ENCODE data around the gene BRD7.

The BRD7 gene

DNA sequence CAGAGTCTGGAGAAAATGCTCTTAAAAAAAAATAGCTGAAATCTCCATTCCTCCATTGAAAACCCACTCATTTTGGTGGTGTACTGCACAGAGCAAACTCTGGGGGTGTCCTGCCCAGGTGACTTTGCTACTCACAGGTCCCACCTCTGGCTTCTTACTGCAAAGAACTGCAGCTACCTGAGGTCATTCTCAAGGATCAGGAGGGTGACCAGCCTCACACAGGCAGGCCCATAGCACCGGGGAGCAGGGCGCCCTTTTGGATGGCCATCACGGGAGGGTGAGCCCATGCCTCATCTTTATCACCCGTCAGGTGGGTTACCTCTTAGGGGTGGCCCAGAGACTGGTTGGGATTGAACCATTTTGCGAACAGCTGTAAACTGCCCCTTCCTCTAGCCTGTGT lies 32.6 kb upstream of the BRD7 start:
- no CpG with 5 or more reads among the region's 5 CpGs for WGBS, 2 donors (ENCODE audit: extremely low coverage in 2 of 2, insufficient read length in 2 of 2, insufficient replicate concordance in 1 of 2)
- Histone ChIP-seq H2BK5ac (ENCODE audit: low read length) (no peak overlapping the region), H2BK15ac (ENCODE audit: low read length) (no peak overlapping the region), H2AK5ac (ENCODE audit: low read depth, low read length) (no peak overlapping the region), H3K18ac (ENCODE audit: low read length) (no peak overlapping the region), H4K91ac (ENCODE audit: low read depth, low read length, poor library complexity) (no peak overlapping the region), H3K9me3 (replicated peaks in 1 of 2; ENCODE audit: control insufficient read depth in 2 of 2, insufficient read depth in 1 of 2, low read depth in 1 of 2, low read length in 2 of 2) (no peaks in the 10 kb centered on the region), H2BK12ac (ENCODE audit: low read length) (no peak overlapping the region), H3K4ac (ENCODE audit: low read length) (no peak overlapping the region), H3K27me3 (ENCODE audit: control insufficient read depth in 3 of 3, insufficient read depth in 3 of 3, low read depth in 1 of 3, low read length in 3 of 3) (no peaks in the 10 kb centered on the region), H4K8ac (ENCODE audit: low read depth, low read length) (no peak overlapping the region), H2BK120ac (ENCODE audit: low read depth, low read length) (no peak overlapping the region), H3K4me2 (ENCODE audit: insufficient read depth, low read length, poor library complexity, severe bottlenecking) (no peak overlapping the region), H3K27ac (replicated peaks; ENCODE audit: low read length) (no peak overlapping the region), H3K23ac (ENCODE audit: low read depth, low read length, poor library complexity) (no peak overlapping the region), H3K79me1 (ENCODE audit: low read depth, low read length) (no peaks in the 10 kb centered on the region), H3K9ac (ENCODE audit: low read depth, low read length, poor library complexity) (no peak overlapping the region), H3K14ac (ENCODE audit: low read length) (no peak overlapping the region), H3K4me1 (ENCODE audit: control insufficient read depth in 2 of 2, insufficient read depth in 1 of 2, low read depth in 1 of 2, low read length in 2 of 2) (no peaks in the 10 kb centered on the region), H2AFZ (ENCODE audit: low read length) (no peak overlapping the region), H3K36me3 (replicated peaks in 1 of 2; ENCODE audit: control insufficient read depth in 2 of 2, insufficient read depth in 2 of 2, low read length in 2 of 2) (no peaks in the 10 kb centered on the region), H3K4me3 (ENCODE audit: low read length in 2 of 2) (no peak overlapping the region)
- DNase-seq (ENCODE audit: low spot score) = no peak

DNA sequence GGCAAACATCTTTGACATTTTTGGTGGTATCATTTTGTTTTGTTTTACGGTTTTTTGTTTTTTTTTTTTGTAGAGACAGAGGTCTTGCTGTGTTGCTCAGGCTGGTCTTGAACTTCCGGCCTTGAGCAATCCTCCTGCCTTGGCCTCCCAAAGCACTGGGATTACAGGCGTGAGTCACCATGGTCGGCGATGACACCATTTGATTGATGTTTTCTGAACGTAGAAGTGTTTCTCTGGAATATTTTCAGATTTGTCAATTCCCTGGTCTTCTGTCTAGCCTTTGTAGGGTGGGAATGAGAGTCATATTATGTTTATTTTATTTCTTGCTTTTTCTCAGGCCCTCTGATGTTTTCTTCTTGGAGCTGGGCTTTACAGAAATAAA lies 32.2 kb upstream of the BRD7 start:
- H4K8ac ChIP-seq (ENCODE audit: low read depth, low read length) = no peak overlapping the region
- H2BK5ac ChIP-seq (ENCODE audit: low read length) = no peak overlapping the region
- no peaks in the 10 kb centered on the region for H3K27me3 ChIP-seq (ENCODE audit: control insufficient read depth in 3 of 3, insufficient read depth in 3 of 3, low read depth in 1 of 3, low read length in 3 of 3)
- no peak for DNase-seq (ENCODE audit: low spot score)
- H3K9ac ChIP-seq (ENCODE audit: low read depth, low read length, poor library complexity) = no peak overlapping the region
- no peaks in the 10 kb centered on the region for H3K9me3 ChIP-seq (replicated peaks in 1 of 2; ENCODE audit: control insufficient read depth in 2 of 2, insufficient read depth in 1 of 2, low read depth in 1 of 2, low read length in 2 of 2)
- H2AFZ ChIP-seq (ENCODE audit: low read length) = no peak overlapping the region
- no peak overlapping the region for H3K14ac ChIP-seq (ENCODE audit: low read length)
- no peak overlapping the region for H3K23ac ChIP-seq (ENCODE audit: low read depth, low read length, poor library complexity)
- H3K4me2 ChIP-seq (ENCODE audit: insufficient read depth, low read length, poor library complexity, severe bottlenecking) = no peak overlapping the region
- no peak overlapping the region for H2BK15ac ChIP-seq (ENCODE audit: low read length)
- H3K36me3 ChIP-seq (replicated peaks in 1 of 2; ENCODE audit: control insufficient read depth in 2 of 2, insufficient read depth in 2 of 2, low read length in 2 of 2) = no peaks in the 10 kb centered on the region
- WGBS, 2 donors (ENCODE audit: extremely low coverage in 2 of 2, insufficient read length in 2 of 2, insufficient replicate concordance in 1 of 2) = no CpG with 5 or more reads among the region's 6 CpGs
- no peak overlapping the region for H3K4ac ChIP-seq (ENCODE audit: low read length)
- no peak overlapping the region for H2BK12ac ChIP-seq (ENCODE audit: low read length)
- H4K91ac ChIP-seq (ENCODE audit: low read depth, low read length, poor library complexity) = no peak overlapping the region
- no peak overlapping the region for H2AK5ac ChIP-seq (ENCODE audit: low read depth, low read length)
- no peak overlapping the region for H2BK120ac ChIP-seq (ENCODE audit: low read depth, low read length)
- H3K27ac ChIP-seq (replicated peaks; ENCODE audit: low read length) = no peak overlapping the region
- no peak overlapping the region for H3K18ac ChIP-seq (ENCODE audit: low read length)
- H3K79me1 ChIP-seq (ENCODE audit: low read depth, low read length) = no peaks in the 10 kb centered on the region
- H3K4me3 ChIP-seq (ENCODE audit: low read length in 2 of 2) = no peak overlapping the region
- no peaks in the 10 kb centered on the region for H3K4me1 ChIP-seq (ENCODE audit: control insufficient read depth in 2 of 2, insufficient read depth in 1 of 2, low read depth in 1 of 2, low read length in 2 of 2)

DNA sequence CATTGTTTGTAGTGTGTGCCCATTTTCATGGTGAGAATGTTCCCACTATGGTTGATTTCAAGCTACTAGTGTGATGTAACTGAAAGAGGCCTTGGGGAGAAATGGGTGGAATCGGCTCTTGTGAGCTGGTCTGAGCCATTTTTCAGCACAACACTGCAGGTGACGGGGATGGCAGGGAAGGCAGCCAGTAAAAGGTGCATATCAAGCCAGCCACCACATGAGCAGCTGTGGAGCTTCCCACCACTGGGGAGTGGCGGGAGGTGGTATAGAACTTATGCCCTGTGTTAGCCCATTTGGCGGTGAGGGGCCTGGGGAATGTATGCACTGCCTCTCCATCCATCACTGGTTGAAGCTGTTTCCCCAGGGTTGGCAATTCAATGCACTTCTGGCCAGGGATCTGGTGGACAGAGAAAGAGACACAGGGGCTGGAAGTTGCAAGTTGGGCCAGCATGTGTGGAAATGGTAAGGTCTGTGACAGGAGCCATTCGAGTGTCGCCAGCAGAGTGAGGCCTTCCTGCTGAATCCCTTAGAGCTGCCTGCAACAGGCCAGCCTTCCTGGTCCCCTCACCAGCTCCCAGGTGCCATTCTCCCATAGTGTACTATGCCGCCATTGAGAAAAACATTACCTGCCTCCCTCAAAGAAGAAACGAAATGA lies 31.7 kb upstream of the BRD7 start:
- no peaks in the 10 kb centered on the region for H3K79me1 ChIP-seq (ENCODE audit: low read depth, low read length)

DNA sequence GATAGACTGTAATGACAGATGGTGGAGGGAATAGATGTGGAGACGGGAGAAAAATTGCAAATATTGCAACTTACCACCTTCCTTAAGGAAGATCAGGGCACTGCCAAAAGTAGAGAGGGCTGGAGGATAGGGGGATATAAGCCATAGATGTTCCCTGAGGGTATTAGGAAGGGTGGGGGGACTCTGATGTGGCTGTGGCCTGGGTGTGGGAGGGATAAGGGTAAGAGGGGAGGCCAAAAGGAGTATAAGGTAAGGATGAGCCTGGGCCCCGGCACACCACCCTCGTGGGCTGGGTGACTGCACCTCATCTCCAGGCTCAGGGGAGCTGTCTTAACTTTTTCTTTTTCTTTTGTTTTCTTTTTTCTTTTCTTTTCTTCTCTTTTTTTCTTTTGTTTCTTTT lies 30.6 kb upstream of the BRD7 start:
- H2BK5ac ChIP-seq (ENCODE audit: low read length) = no peak overlapping the region
- no peak overlapping the region for H3K18ac ChIP-seq (ENCODE audit: low read length)
- H3K27ac ChIP-seq (replicated peaks; ENCODE audit: low read length) = no peak overlapping the region
- H2BK15ac ChIP-seq (ENCODE audit: low read length) = no peak overlapping the region
- H3K4me3 ChIP-seq (ENCODE audit: low read length in 2 of 2) = no peak overlapping the region
- no peak for DNase-seq (ENCODE audit: low spot score)
- H3K14ac ChIP-seq (ENCODE audit: low read length) = no peak overlapping the region
- H2BK120ac ChIP-seq (ENCODE audit: low read depth, low read length) = no peak overlapping the region
- no peaks in the 10 kb centered on the region for H3K36me3 ChIP-seq (replicated peaks in 1 of 2; ENCODE audit: control insufficient read depth in 2 of 2, insufficient read depth in 2 of 2, low read length in 2 of 2)
- WGBS, 2 donors (ENCODE audit: extremely low coverage in 2 of 2, insufficient read length in 2 of 2, insufficient replicate concordance in 1 of 2) = no CpG with 5 or more reads among the region's 3 CpGs
- H3K4me1 ChIP-seq (ENCODE audit: control insufficient read depth in 2 of 2, insufficient read depth in 1 of 2, low read depth in 1 of 2, low read length in 2 of 2) = peaks cover 0 to 3% of the 10 kb centered on the region in 2 donors
- no peak overlapping the region for H3K4me2 ChIP-seq (ENCODE audit: insufficient read depth, low read length, poor library complexity, severe bottlenecking)
- H4K91ac ChIP-seq (ENCODE audit: low read depth, low read length, poor library complexity) = no peak overlapping the region
- H2AFZ ChIP-seq (ENCODE audit: low read length) = no peak overlapping the region
- H3K27me3 ChIP-seq (ENCODE audit: control insufficient read depth in 3 of 3, insufficient read depth in 3 of 3, low read depth in 1 of 3, low read length in 3 of 3) = no peaks in the 10 kb centered on the region
- H4K8ac ChIP-seq (ENCODE audit: low read depth, low read length) = no peak overlapping the region
- no peak overlapping the region for H3K4ac ChIP-seq (ENCODE audit: low read length)
- H3K79me1 ChIP-seq (ENCODE audit: low read depth, low read length) = no peaks in the 10 kb centered on the region
- no peak overlapping the region for H2AK5ac ChIP-seq (ENCODE audit: low read depth, low read length)
- H3K9ac ChIP-seq (ENCODE audit: low read depth, low read length, poor library complexity) = no peak overlapping the region
- H3K9me3 ChIP-seq (replicated peaks in 1 of 2; ENCODE audit: control insufficient read depth in 2 of 2, insufficient read depth in 1 of 2, low read depth in 1 of 2, low read length in 2 of 2) = no peaks in the 10 kb centered on the region
- H3K23ac ChIP-seq (ENCODE audit: low read depth, low read length, poor library complexity) = no peak overlapping the region
- H2BK12ac ChIP-seq (ENCODE audit: low read length) = no peak overlapping the region

More for the DNA sequence above, 31.7 kb upstream of the BRD7 start:
- Histone ChIP-seq H3K4me2 (ENCODE audit: insufficient read depth, low read length, poor library complexity, severe bottlenecking) (no peak overlapping the region), H3K9me3 (replicated peaks in 1 of 2; ENCODE audit: control insufficient read depth in 2 of 2, insufficient read depth in 1 of 2, low read depth in 1 of 2, low read length in 2 of 2) (no peaks in the 10 kb centered on the region), H3K9ac (ENCODE audit: low read depth, low read length, poor library complexity) (no peak overlapping the region), H4K8ac (ENCODE audit: low read depth, low read length) (no peak overlapping the region), H2AK5ac (ENCODE audit: low read depth, low read length) (no peak overlapping the region), H3K4ac (ENCODE audit: low read length) (no peak overlapping the region), H3K23ac (ENCODE audit: low read depth, low read length, poor library complexity) (no peak overlapping the region), H3K18ac (ENCODE audit: low read length) (no peak overlapping the region), H2BK15ac (ENCODE audit: low read length) (no peak overlapping the region), H2BK12ac (ENCODE audit: low read length) (no peak overlapping the region), H2AFZ (ENCODE audit: low read length) (no peak overlapping the region), H4K91ac (ENCODE audit: low read depth, low read length, poor library complexity) (no peak overlapping the region), H3K27ac (replicated peaks; ENCODE audit: low read length) (no peak overlapping the region), H2BK5ac (ENCODE audit: low read length) (no peak overlapping the region), H3K36me3 (replicated peaks in 1 of 2; ENCODE audit: control insufficient read depth in 2 of 2, insufficient read depth in 2 of 2, low read length in 2 of 2) (no peaks in the 10 kb centered on the region), H3K4me1 (ENCODE audit: control insufficient read depth in 2 of 2, insufficient read depth in 1 of 2, low read depth in 1 of 2, low read length in 2 of 2) (no peaks in the 10 kb centered on the region), H3K27me3 (ENCODE audit: control insufficient read depth in 3 of 3, insufficient read depth in 3 of 3, low read depth in 1 of 3, low read length in 3 of 3) (no peaks in the 10 kb centered on the region), H3K4me3 (ENCODE audit: low read length in 2 of 2) (no peak overlapping the region), H2BK120ac (ENCODE audit: low read depth, low read length) (no peak overlapping the region), H3K14ac (ENCODE audit: low read length) (no peak overlapping the region)
- WGBS, 2 donors (ENCODE audit: extremely low coverage in 2 of 2, insufficient read length in 2 of 2, insufficient replicate concordance in 1 of 2) = no CpG with 5 or more reads among the region's 8 CpGs
- no peak for DNase-seq (ENCODE audit: low spot score)
